ENCODE results near the gene ELAC2. TPM values are rescaled to one million over a fixed set of nuclear protein-coding genes. Genes with fewer than 3 reads are reported as not detected.

Gene ELAC2, protein sequence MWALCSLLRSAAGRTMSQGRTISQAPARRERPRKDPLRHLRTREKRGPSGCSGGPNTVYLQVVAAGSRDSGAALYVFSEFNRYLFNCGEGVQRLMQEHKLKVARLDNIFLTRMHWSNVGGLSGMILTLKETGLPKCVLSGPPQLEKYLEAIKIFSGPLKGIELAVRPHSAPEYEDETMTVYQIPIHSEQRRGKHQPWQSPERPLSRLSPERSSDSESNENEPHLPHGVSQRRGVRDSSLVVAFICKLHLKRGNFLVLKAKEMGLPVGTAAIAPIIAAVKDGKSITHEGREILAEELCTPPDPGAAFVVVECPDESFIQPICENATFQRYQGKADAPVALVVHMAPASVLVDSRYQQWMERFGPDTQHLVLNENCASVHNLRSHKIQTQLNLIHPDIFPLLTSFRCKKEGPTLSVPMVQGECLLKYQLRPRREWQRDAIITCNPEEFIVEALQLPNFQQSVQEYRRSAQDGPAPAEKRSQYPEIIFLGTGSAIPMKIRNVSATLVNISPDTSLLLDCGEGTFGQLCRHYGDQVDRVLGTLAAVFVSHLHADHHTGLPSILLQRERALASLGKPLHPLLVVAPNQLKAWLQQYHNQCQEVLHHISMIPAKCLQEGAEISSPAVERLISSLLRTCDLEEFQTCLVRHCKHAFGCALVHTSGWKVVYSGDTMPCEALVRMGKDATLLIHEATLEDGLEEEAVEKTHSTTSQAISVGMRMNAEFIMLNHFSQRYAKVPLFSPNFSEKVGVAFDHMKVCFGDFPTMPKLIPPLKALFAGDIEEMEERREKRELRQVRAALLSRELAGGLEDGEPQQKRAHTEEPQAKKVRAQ
- polyA plus RNA-seq (ENCODE audit: insufficient read length in 12 of 12), result 10 to 100 TPM in 11 of 12 donors, not detected in 1; 38.3 to 63.6 (median 47.8) TPM
- long read RNA-seq, donor 1, partial matches to known transcripts, result 11 of 16 reads
- long read RNA-seq, donor 1, other reads (novel, unspliced or antisense), result 0 of 16 reads
- long read RNA-seq, donor 2, partial matches to known transcripts, result 11 of 14 reads
- long read RNA-seq, donor 2, other reads (novel, unspliced or antisense), result 0 of 14 reads
- long read RNA-seq, donor 3, partial matches to known transcripts, result 0 of 1 reads
- long read RNA-seq, donor 3, other reads (novel, unspliced or antisense), result 0 of 1 reads
- long read RNA-seq, donor 4, result 0 reads
- long read RNA-seq, donor 5, partial matches to known transcripts, result 8 of 14 reads
- long read RNA-seq, donor 5, other reads (novel, unspliced or antisense), result 0 of 14 reads
- long read RNA-seq, donor 6, transcript ELAC2-201 (24 exons, 3,148 nt), result major isoform, 5 of 6 reads
- long read RNA-seq, donor 6, partial matches to known transcripts, result 0 of 6 reads
- long read RNA-seq, donor 6, other reads (novel, unspliced or antisense), result 0 of 6 reads
- long read RNA-seq, donor 7, result 0 reads
- long read RNA-seq, donor 8, partial matches to known transcripts, result 12 of 16 reads
- long read RNA-seq, donor 8, other reads (novel, unspliced or antisense), result 0 of 16 reads
- long read RNA-seq, donor 9, partial matches to known transcripts, result 6 of 7 reads
- long read RNA-seq, donor 9, other reads (novel, unspliced or antisense), result 0 of 7 reads
- long read RNA-seq, donor 10, transcript ELAC2-201 (24 exons, 3,148 nt), result major isoform, 6 of 23 reads
- long read RNA-seq, donor 10, partial matches to known transcripts, result 17 of 23 reads
- long read RNA-seq, donor 10, other reads (novel, unspliced or antisense), result 0 of 23 reads
- long read RNA-seq, donor 11, partial matches to known transcripts, result 5 of 8 reads
- long read RNA-seq, donor 11, other reads (novel, unspliced or antisense), result 0 of 8 reads

- DNase-seq, result peak; percentile 99
These were observed at the start of gene ELAC2 for GRCh38 chr17:13017655-13018459. Gene ELAC2, minus strand, starts transcription at chr17:13018027. Its CDS starts 80 bp downstream, at chr17:13017947.

- no peak for DNase-seq
These were observed 47.2 kb upstream of the ELAC2 start for GRCh38 chr17:13065032-13065431.

GRCh38 chr17:13055131-13055530, 37.3 kb upstream of the ELAC2 start:
- peak; percentile 29 for DNase-seq

GRCh38 chr17:13054666-13055065, 36.8 kb upstream of the ELAC2 start:
- DNase-seq, result no peak

GRCh38 chr17:13051915-13052314, 34.1 kb upstream of the ELAC2 start:
- DNase-seq, result peak; percentile 51

- DNase-seq, result no peak
These were observed 29.3 kb upstream of the ELAC2 start for GRCh38 chr17:13047011-13047606.

GRCh38 chr17:13046361-13046760, 28.5 kb upstream of the ELAC2 start:
- DNase-seq, result no peak

- peak; percentile 55 for DNase-seq
These were observed 26.8 kb upstream of the ELAC2 start for GRCh38 chr17:13044572-13045065.

DNA sequence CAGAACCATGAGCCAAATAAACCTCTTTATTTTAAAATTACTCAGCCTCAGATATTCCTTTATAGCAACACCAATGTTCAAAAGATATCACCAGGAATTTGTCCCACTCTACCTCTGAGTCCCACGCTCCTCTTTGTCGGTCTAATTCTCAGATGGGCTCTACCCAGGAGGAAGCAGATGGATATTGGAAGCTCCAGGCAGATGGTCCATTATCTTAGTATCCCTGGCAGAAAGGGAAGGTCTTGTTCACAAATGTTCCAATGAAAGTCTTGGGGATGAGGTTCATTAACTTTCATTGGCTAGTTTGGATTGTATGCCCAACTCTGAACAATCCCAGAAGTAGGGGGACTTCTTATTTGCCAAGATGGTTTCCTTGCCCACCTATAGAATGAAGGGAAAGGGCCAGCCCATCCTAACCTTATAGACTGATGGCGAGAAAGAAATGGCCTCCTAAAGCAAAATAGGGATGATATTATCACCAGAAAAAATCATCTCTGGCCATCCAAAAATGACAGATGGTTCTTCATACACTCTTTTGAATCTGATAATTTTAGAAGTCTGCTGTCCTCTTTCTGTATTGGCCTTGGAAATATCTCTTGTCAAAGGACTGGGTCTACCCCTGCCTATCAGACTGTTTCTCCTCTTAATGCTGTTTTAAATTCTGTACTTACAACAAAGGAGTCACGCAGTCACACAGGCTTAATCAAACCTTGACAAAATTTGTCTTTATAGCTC, 21.3 kb upstream of the ELAC2 start:
- DNase-seq, result no peak

DNA sequence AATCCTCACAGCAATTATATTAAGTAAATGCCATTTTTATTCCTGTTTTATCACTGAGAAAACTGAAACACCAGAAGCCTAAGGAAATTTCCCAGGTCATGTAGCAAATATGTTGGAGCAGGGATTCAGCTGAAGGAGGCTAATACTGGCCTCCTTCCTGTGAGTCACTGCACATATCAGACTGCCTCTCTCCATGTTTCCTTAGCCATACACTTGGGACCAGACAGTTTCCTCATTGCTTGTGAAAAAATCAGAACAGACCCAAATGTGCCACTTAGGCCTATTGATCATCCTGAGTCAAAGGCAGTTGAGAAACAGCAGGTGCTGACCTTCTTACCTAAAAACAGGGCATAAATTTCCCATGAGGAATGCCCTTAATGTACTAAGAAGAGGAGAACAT, 18.9 kb upstream of the ELAC2 start:
- DNase-seq, result no peak

DNA sequence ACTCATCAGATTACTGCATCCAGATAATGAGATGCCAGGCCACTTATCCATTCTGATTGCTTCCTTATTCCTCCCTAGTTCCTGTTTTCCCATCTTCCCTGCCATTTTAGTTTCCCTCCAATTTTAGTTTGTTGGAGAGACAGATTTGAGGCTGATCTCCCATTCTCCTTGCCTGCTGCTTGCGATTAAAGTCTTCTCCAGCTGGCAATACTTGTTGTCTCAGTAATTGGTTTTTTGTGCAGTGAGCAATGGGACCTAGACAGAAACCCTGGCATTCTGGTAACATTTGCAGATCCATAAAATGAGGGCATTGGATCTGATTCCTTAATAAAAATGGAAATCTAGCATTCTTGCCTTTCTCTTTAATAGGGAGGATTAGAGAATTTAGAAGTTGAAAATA, 17.6 kb upstream of the ELAC2 start:
- no peak for DNase-seq

DNA sequence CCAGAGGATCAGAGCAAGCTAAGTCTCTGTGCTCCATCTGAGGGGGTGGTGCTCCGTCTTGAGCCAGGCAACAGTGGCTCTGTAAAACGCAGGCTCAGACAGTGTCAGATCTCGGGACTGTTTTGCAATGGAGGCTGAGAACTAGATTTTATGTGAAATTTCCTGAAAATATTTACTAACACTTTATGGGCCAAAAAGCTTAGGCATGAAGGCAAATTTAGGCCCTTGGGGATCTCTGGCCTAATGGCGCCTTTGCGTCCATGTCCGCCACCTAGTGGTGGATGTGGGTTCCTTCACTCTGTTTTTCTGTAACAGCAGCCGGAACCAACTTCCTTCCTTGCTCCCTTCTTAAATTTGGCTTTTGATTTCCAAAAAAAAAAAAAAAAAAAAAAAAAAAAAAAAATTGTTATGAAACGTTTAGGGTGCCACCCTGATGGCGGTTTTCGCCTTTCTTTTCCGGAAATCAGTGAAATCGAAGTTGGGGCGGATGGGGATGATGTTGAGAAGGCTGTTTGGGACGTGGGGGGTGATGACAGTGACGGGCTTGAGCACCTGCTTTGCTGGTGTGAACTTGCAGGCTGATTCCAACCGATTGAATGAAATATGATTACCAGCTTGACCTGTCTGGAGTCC, 14.0 kb upstream of the ELAC2 start:
- no peak for DNase-seq

DNA sequence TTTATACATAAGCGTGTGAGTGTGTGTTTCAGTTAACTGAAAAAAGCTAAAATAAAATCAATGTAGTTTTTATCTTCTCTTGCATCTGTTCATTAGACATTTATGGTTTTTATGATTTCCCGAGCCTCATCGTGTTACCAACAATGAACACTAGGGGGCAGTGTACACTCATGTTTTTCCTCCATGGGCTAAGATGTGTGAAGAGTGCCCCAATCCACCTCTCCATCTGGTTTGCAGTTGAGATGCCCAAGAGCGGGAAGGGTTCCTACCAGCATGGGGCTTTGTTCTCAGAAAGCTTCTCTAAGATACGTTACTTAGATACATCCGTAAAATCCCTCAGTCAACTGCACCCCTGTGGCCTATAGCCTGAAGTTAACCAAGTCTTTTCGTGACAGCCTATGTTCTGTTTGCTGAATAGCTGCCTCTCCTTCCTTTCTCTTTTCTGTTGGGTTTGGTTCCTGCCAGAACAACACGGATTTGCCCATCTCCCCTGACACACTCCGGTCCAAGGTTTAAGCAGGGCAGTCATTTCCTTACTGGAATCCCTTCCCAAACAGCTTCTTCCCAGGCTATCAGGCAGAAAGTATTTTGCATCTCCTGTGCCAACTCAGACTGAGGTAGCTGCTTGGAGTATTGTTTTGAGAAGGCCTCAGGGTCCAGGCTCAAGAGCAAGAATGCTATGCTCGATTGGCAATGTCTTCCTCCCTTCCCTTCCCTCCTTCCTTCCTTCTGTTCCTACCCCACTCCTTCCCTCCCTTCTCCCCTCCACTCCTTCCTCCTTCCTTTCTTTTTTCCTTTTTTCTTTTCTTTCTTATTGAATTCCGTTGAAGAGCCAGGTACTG, 12.9 kb upstream of the ELAC2 start:
- peak; percentile 84 for DNase-seq

DNA sequence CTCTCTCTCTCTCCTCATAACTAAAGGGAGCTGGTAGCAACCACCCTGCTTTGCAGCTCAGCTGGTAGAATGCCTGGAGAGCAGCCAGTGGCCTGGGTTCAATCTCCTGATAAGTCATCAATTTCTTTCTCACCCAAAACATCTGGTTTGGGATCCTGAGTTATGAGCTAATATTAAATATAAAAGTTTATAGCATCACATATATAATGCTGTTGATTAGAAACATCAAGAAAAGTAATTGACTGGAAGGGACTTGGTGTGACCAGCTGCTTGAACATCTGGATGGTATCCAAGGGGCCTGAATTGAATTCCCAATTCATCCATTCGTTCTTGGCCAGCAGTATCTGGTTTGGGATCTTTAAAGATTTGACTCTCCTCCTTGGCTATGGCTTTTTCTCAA, 12.2 kb upstream of the ELAC2 start:
- no peak for DNase-seq

DNA sequence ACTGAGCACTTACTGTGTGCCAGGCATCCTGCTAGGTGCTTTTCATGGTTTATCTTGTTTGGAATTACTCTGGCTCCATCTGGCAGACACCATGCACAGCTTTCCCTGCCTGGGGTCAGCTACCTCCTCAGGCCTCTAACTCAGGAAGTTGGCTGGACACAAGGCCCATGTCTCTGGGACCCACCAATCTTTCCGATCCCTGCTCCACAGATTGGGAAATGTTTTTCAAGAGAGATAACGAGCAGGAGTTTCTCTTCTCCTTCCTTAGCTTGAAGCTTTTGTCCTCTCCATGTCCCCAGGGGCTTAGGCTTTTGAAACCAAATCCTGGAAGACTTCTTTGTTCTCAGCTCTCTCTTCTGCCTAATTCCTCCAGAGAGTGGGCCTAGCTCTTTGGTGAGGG, 11.5 kb upstream of the ELAC2 start:
- no peak for DNase-seq

DNA sequence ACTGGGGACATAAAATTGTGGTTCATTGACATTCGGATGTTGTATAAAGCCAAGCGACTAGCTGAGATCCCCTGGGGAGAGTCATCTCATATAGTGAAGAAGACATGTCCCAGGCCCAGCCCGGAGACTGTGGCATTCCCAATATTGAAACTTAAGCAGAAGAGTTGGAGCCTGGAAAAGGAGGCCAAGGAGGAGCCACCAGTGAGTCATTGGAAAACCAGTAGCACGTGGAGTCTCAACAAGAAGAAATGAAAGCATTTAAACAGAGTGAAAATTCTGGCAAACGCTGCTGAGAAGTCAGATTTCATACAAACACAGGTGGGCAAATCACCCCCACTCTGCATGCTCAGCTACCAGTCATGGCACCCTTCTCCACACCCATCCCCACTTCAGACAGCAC, 9.4 kb upstream of the ELAC2 start:
- no peak for DNase-seq

DNA sequence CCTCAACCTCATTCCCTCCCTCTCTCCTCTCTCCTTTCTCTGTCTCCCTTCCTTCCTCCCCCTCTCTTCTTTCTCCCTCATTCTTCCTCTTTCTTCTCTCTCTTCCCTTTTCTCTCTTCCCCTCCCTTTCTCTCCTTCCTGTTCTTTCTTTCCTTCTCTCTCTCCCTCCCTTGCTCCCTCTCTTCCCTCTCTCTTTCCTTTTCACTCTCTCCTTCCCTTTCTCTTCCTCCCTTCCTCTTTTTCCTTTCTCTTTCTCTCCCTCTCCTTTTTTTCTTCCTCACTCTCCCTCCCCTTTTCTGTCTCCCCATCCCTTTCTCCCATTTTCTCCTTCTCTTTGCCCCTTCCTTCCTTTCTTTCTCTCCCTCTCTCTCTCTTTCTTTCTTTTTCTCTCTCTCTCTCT, 7.9 kb upstream of the ELAC2 start:
- DNase-seq, result no peak
